ENCODE data around the gene NHLH2. TPM values are rescaled to one million over a fixed set of nuclear protein-coding genes. Genes with fewer than 3 reads are reported as not detected.

NHLH2 gene
- total RNA-seq, 4 donors from 2014 or later = 0.25 to 0.88 (median 0.47) TPM

GRCh38 chr1:115867216-115867615, 26.3 kb upstream of the NHLH2 start:
- WGBS, 2 donors = 77 to 89% methylated on average over 1 of the region's 1 CpG

DNA sequence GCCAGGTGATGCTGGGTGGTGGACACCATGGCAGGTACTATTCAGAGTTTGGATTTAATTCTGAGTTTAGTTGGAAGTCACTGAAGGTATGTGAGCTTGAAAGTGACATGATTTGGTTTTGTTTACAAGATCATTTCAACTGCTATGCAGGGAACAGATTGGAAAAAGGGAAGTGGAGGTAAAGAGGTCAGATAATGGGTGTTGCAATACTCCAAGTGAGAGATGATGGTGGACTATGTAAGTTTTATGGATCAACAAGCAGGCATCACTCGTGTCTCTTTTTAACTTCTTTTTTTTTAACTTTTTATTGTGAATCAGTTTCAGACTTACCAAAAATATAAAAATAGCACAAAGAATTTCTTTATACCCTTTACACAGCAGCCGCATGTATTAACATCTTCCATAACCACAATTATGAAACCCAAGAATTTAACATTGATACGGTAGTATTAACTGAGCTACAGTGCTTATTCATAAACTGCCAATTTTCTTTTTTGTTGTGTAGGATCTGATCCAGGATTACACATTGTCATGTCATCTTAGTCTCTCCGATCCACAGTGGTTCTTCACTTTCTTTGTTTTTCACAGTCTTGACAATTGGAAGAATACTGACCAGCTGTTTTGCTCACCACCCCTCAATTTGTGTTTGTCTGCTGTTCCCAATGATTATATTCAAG, 24.9 kb upstream of the NHLH2 start:
- DNase-seq (ENCODE audit: low spot score in 2 of 2) = no peak
- no peak overlapping the region for H3K4me3 ChIP-seq (ENCODE audit: low read depth, poor library complexity, severe bottlenecking)
- intact Hi-C loops (cut with DNase I; ENCODE audit: low total_unique reads) = no loop called here
- 42 to 43% methylated on average over 4 of the region's 4 CpGs for WGBS, 2 donors
- TF ChIP-seq POLR2A (IDR thresholded peaks at IDR 0.05) = no peak
- TF ChIP-seq, protein P1, sequence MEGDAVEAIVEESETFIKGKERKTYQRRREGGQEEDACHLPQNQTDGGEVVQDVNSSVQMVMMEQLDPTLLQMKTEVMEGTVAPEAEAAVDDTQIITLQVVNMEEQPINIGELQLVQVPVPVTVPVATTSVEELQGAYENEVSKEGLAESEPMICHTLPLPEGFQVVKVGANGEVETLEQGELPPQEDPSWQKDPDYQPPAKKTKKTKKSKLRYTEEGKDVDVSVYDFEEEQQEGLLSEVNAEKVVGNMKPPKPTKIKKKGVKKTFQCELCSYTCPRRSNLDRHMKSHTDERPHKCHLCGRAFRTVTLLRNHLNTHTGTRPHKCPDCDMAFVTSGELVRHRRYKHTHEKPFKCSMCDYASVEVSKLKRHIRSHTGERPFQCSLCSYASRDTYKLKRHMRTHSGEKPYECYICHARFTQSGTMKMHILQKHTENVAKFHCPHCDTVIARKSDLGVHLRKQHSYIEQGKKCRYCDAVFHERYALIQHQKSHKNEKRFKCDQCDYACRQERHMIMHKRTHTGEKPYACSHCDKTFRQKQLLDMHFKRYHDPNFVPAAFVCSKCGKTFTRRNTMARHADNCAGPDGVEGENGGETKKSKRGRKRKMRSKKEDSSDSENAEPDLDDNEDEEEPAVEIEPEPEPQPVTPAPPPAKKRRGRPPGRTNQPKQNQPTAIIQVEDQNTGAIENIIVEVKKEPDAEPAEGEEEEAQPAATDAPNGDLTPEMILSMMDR (IDR thresholded peaks at IDR 0.05) = no peak

More at GRCh38 chr1:115867216-115867615, 26.3 kb upstream of the NHLH2 start:
- TF ChIP-seq, protein P1 (IDR thresholded peaks at IDR 0.05) = no peak
- TF ChIP-seq POLR2A (IDR thresholded peaks at IDR 0.05) = no peak
- DNase-seq (ENCODE audit: low spot score in 2 of 2) = no peak
- intact Hi-C loops (cut with DNase I; ENCODE audit: low total_unique reads) = no loop called here
- no peak overlapping the region for H3K4me3 ChIP-seq (ENCODE audit: low read depth, poor library complexity, severe bottlenecking)

DNA sequence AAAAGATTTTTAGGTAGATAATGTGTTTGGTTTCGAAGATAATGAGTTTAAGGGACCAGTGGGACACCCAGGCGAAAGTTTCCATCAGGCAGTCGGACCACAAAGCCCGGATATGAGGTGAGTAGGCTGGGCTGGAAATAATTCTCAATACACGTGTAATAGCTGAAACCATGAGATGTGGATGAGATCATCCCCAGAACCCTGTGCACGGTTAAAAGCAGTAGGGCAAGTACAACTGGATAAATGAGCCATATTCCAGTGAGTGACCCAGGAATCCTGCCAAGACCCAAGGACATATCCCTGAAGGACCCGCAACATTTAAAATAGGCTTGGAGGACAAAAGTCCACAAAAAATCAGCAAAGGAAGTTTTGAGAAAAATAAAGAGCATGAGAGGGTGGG, 21.5 kb upstream of the NHLH2 start:
- H3K4me3 ChIP-seq (ENCODE audit: low read depth, poor library complexity, severe bottlenecking) = no peak overlapping the region
- WGBS, 2 donors = 66 to 72% methylated on average over 7 of the region's 7 CpGs
- no peak for TF ChIP-seq POLR2A (IDR thresholded peaks at IDR 0.05)

DNA sequence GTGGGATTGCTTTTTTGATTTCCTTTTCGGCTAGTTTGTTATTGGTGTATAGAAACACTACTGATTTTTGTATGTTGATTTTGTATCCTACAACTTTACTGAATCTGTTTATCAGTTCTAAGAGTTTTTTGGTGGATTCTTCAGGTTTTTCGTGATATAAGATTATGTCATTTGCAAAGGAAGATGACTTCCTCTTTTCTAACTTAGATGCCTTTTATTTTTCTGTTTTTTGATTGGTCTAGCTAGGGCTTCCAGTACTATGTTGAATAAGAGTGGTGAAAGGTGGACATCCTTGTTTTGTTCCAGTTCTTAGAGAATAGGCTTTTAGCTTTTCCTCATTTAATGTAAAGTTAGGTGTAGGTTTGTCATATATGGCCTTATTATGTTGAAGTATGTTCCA, 13.1 kb upstream of the NHLH2 start:
- TF ChIP-seq, protein P1 (IDR thresholded peaks at IDR 0.05) = no peak
- no peak for TF ChIP-seq POLR2A (IDR thresholded peaks at IDR 0.05)
- H3K4me3 ChIP-seq (ENCODE audit: low read depth, poor library complexity, severe bottlenecking) = no peak overlapping the region
- no peak for DNase-seq (ENCODE audit: low spot score in 2 of 2)
- intact Hi-C loops (cut with DNase I; ENCODE audit: low total_unique reads) = no loop called here
- 53 to 70% methylated on average over 2 of the region's 2 CpGs for WGBS, 2 donors

More for the DNA sequence above, 21.5 kb upstream of the NHLH2 start:
- intact Hi-C loops (cut with DNase I; ENCODE audit: low total_unique reads) = no loop called here
- DNase-seq (ENCODE audit: low spot score in 2 of 2) = no peak

GRCh38 chr1:115850937-115851336, 10.0 kb upstream of the NHLH2 start:
- DNase-seq (ENCODE audit: low spot score in 2 of 2) = no peak
- 87 to 97% methylated on average over 2 of the region's 2 CpGs for WGBS, 2 donors
- intact Hi-C loops (cut with DNase I; ENCODE audit: low total_unique reads) = no loop called here
- H3K4me3 ChIP-seq (ENCODE audit: low read depth, poor library complexity, severe bottlenecking) = no peak overlapping the region
- TF ChIP-seq POLR2A (IDR thresholded peaks at IDR 0.05) = no peak
- TF ChIP-seq, protein P1 (IDR thresholded peaks at IDR 0.05) = no peak

GRCh38 chr1:115847787-115848186, 6.9 kb upstream of the NHLH2 start:
- TF ChIP-seq POLR2A (IDR thresholded peaks at IDR 0.05) = no peak
- TF ChIP-seq, protein P1 (IDR thresholded peaks at IDR 0.05) = no peak
- intact Hi-C loops (cut with DNase I; ENCODE audit: low total_unique reads) = loop anchor here (2.0 kb wide), 1 partner anchor 35 kb away; no protein-coding TSS in a partner anchor
- 37 to 54% methylated on average over 1 of the region's 1 CpG for WGBS, 2 donors
- H3K4me3 ChIP-seq (ENCODE audit: low read depth, poor library complexity, severe bottlenecking) = no peak overlapping the region
- no peak for DNase-seq (ENCODE audit: low spot score in 2 of 2)

Data from lower leg skin (tissue), 4 donors.